ENCODE measurements around the gene NCK1. TPM values are rescaled to one million over a fixed set of nuclear protein-coding genes. Genes with fewer than 3 reads are reported as not detected.
A peak's percentile ranks its signal among the peaks of the same experiment; 100 is the strongest.

The NCK1 gene
- total and polyA plus RNA-seq, 2 of the 13 experiments (the other 11 are each of a cell fraction or from before 2014, with no cell fraction given): 14.7 to 30.4 TPM

DNA sequence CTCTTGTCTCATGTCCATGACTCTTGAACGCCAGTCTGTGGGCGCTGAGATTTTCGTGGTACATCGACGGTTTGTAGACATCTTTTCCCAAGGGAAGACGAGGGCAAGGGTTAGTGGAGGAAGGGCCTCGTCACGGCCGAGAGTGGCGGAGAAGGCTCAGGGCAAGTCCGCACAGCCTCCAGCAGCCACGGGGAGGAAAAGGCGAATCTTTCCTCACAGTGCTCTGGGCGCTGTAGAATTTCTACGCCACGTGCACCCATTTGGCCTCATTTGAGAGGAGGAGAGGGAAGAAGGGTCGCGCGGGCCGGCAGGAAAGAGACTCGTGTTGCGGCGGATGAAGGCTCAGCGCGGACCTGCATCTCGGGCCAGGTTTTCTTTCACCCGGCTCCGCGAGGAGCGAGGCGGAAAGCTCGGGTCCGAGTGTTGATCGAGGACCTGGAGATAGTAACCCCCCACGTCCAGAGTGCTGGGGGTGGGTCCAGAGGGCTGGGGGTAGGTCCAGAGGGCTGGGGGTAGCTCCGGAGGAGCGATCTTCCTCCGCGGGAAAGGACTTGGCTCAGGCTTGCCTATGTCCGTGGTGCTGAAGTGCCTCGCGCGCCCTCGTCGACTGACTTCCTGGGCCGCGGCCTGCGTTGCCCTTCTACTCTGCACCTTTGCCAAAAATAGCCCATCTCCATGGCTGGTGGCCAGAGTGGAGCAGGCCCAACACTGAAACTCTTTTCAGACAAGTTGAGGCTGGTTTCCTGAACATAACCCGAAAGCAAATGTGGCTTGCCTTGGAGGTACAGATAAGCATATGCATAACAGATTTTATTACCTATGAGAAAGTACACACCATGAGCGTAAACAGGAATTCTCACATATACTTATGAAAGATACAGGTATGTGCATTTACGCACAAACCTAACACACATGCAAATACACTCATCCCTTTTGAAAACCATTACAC lies 42.0 kb upstream of the NCK1 start (continued):
- TF ChIP-seq ZNF318 (CRISPR knock-in tag; IDR thresholded peaks at IDR 0.05) (no peak), ZNF800 (CRISPR knock-in tag; IDR thresholded peaks at IDR 0.05) (no peak; the same call in 1 of the 2 replicates), SOX13 (IDR thresholded peaks at IDR 0.05) (no peak), SOX13 (CRISPR knock-in tag; conservative IDR thresholded peaks at IDR 0.05 in 1 of 2, IDR thresholded peaks at IDR 0.05 in 1 of 2) (no peak), SAP130 (CRISPR knock-in tag; IDR thresholded peaks at IDR 0.05; ENCODE audit: low read depth) (peak; percentile 64), DPF2 (CRISPR knock-in tag; IDR thresholded peaks at IDR 0.05; ENCODE audit: borderline replicate concordance, low read depth) (no peak), ZNF331 (CRISPR knock-in tag; IDR thresholded peaks at IDR 0.05) (peak; percentile 57; the same call in 1 of the 2 replicates), NCOA1 (CRISPR knock-in tag; IDR thresholded peaks at IDR 0.05) (peak; percentile 66; the same call in 1 of the 2 replicates), MED1 (CRISPR knock-in tag; IDR thresholded peaks at IDR 0.05) (0 out of 2 replicates have a peak, but pooled peaks have one; percentile 12), SNAI1 (CRISPR knock-in tag; IDR thresholded peaks at IDR 0.05; ENCODE audit: borderline replicate concordance) (peak; percentile 64; the same call in 1 of the 2 replicates), ZKSCAN5 (CRISPR knock-in tag; IDR thresholded peaks at IDR 0.05) (no peak), POLR2AphosphoS5 (IDR thresholded peaks at IDR 0.05; ENCODE audit: low read depth, low read length) (no peak), XBP1 (CRISPR knock-in tag; IDR thresholded peaks at IDR 0.05) (no peak)
- TF ChIP-seq, protein P1, sequence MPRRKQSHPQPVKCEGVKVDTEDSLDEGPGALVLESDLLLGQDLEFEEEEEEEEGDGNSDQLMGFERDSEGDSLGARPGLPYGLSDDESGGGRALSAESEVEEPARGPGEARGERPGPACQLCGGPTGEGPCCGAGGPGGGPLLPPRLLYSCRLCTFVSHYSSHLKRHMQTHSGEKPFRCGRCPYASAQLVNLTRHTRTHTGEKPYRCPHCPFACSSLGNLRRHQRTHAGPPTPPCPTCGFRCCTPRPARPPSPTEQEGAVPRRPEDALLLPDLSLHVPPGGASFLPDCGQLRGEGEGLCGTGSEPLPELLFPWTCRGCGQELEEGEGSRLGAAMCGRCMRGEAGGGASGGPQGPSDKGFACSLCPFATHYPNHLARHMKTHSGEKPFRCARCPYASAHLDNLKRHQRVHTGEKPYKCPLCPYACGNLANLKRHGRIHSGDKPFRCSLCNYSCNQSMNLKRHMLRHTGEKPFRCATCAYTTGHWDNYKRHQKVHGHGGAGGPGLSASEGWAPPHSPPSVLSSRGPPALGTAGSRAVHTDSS (CRISPR knock-in tag; conservative IDR thresholded peaks at IDR 0.05): no peak
